Uterus (tissue), 4 donors: ENCODE data around the gene PRKAA2. TPM values are rescaled to one million over a fixed set of nuclear protein-coding genes. Genes with fewer than 3 reads are reported as not detected.

ENCODE experiments used
- DNase-seq, 2 donors: peaks; one replicate each; pipeline ENCODE4 v3.0.0-alpha.2; 2019 to 2020
- H3K27ac ChIP-seq, 2 donors: fragments of 200-600 bp; sonication (generic); 1 replicate in 1 of 2; 2 replicates in 1 of 2; pipeline ENCODE4 v1.5.1; 2016 to 2018
- H3K27me3 ChIP-seq, 2 donors: fragments of 200-600 bp; sonication (generic); one replicate each; pipeline ENCODE4 v1.5.1; 2018 to 2019; ENCODE audit warnings: control low read depth in 1 of 2
- H3K36me3 ChIP-seq, 2 donors: fragments of 200-600 bp; sonication (generic); one replicate each; pipeline ENCODE4 v1.5.1; 2019; ENCODE audit warnings: control low read depth in 1 of 2
- H3K4me1 ChIP-seq, 2 donors: fragments of 200-600 bp; sonication (generic); one replicate each; pipeline ENCODE4 v1.5.1; 2018 to 2019; ENCODE audit warnings: control low read depth in 1 of 2
- H3K4me3 ChIP-seq, 2 donors: fragments of 200-600 bp; sonication (generic); 1 replicate in 1 of 2; 2 replicates in 1 of 2; pipeline ENCODE4 v1.5.1; 2018 to 2019; ENCODE audit warnings: mild to moderate bottlenecking in 1 of 2
- H3K9me3 ChIP-seq, 2 donors: fragments of 200-600 bp; sonication (generic); one replicate each; pipeline ENCODE4 v1.5.1; 2019; ENCODE audit warnings: control low read depth in 1 of 2
- CTCF ChIP-seq, 4 experiments: fragments of 200-600 bp in 2 of 4; fragments of 450-650 bp in 2 of 4; sonication (generic) in 2 of 4; IDR thresholded peaks; one replicate each; pipeline ENCODE4 v1.5.1; 2016 to 2019; ENCODE audit warnings: antibody characterized with exemption in 4 of 4, mild to moderate bottlenecking in 2 of 4, moderate library complexity in 1 of 4
- POLR2A ChIP-seq, 2 donors: fragments of 450-650 bp; IDR thresholded peaks; one replicate each; pipeline ENCODE4 v1.6.1; 2016; ENCODE audit warnings: antibody characterized with exemption in 2 of 2, mild to moderate bottlenecking in 1 of 2, moderate library complexity in 1 of 2
- intact Hi-C: fragments of 100-400 bp; cut with DNase I; formaldehyde crosslinking; loops from one replicate; pipeline ENCODE4 v1.15.1; 2023; ENCODE audit warnings: low total_unique reads
- total RNA-seq, 4 donors: library from RNA; depleted of rRNA in 3 of 4; stranded (reverse); fragments of >200 nt in 3 of 4; gene quantifications; one replicate each; pipeline versions ENCODE4 v1.1.0 to v1.2.4, GENCODE V29; 2014 to 2023
- donor health status: DM: yes; HTN: yes; CAD: no.

Gene PRKAA2
- total RNA-seq, 4 donors from 2014 or later: 2.8 to 10.0 (median 7.4) TPM

- H3K9me3 ChIP-seq: no peaks in the 10 kb centered on the region
- intact Hi-C loops: no loop called here
- no peak overlapping the region for H3K27ac ChIP-seq
- H3K4me1 ChIP-seq: no peaks in the 10 kb centered on the region
- H3K27me3 ChIP-seq: no peaks in the 10 kb centered on the region
- no peaks in the 10 kb centered on the region for H3K36me3 ChIP-seq
- no peak overlapping the region for H3K4me3 ChIP-seq
- DNase-seq: no peak
- TF ChIP-seq POLR2A (IDR thresholded peaks at IDR 0.05): no peak
- TF ChIP-seq CTCF (IDR thresholded peaks at IDR 0.05): no peak
These were observed 10.1 kb upstream of the PRKAA2 start for GRCh38 chr1:56634981-56635380.

- TF ChIP-seq CTCF (IDR thresholded peaks at IDR 0.05) (no peak), POLR2A (IDR thresholded peaks at IDR 0.05) (no peak)
- no peaks in the 10 kb centered on the region for H3K9me3 ChIP-seq
- H3K4me1 ChIP-seq: no peaks in the 10 kb centered on the region
- no peak for DNase-seq
- no peak overlapping the region for H3K27ac ChIP-seq
- no peaks in the 10 kb centered on the region for H3K36me3 ChIP-seq
- no peaks in the 10 kb centered on the region for H3K27me3 ChIP-seq
- intact Hi-C loops: no loop called here
- H3K4me3 ChIP-seq: no peak overlapping the region
These were observed 6.9 kb upstream of the PRKAA2 start for GRCh38 chr1:56638248-56638647.

GRCh38 chr1:56639211-56639610, 5.9 kb upstream of the PRKAA2 start:
- Histone ChIP-seq H3K27ac (no peak overlapping the region), H3K4me1 (no peaks in the 10 kb centered on the region), H3K9me3 (no peaks in the 10 kb centered on the region), H3K27me3 (no peaks in the 10 kb centered on the region), H3K36me3 (no peaks in the 10 kb centered on the region), H3K4me3 (no peak overlapping the region)
- intact Hi-C loops: no loop called here
- TF ChIP-seq CTCF (IDR thresholded peaks at IDR 0.05) (no peak), POLR2A (IDR thresholded peaks at IDR 0.05) (no peak)
- no peak for DNase-seq

GRCh38 chr1:56643661-56644060, 1.5 kb upstream of the PRKAA2 start:
- no peak for TF ChIP-seq POLR2A (IDR thresholded peaks at IDR 0.05)
- no peak for TF ChIP-seq CTCF (IDR thresholded peaks at IDR 0.05)
- no peak overlapping the region for H3K4me3 ChIP-seq

GRCh38 chr1:56644064-56644918, 823 bp upstream of the PRKAA2 start:
- no peak for DNase-seq
- H3K9me3 ChIP-seq: no peaks in the 10 kb centered on the region
- no peaks in the 10 kb centered on the region for H3K4me1 ChIP-seq
- TF ChIP-seq POLR2A (IDR thresholded peaks at IDR 0.05) (no peak), CTCF (IDR thresholded peaks at IDR 0.05) (no peak)
- intact Hi-C loops: no loop called here
- H3K36me3 ChIP-seq: no peaks in the 10 kb centered on the region
- no peaks in the 10 kb centered on the region for H3K27me3 ChIP-seq
- H3K4me3 ChIP-seq: peak overlapping the region; percentile 44 to 68
- peak overlapping the region; percentile 50 to 71 for H3K27ac ChIP-seq

More at GRCh38 chr1:56643661-56644060, 1.5 kb upstream of the PRKAA2 start:
- H3K9me3 ChIP-seq: no peaks in the 10 kb centered on the region
- H3K27me3 ChIP-seq: no peaks in the 10 kb centered on the region
- intact Hi-C loops: no loop called here
- H3K27ac ChIP-seq: no peak overlapping the region
- no peaks in the 10 kb centered on the region for H3K36me3 ChIP-seq
- no peak for DNase-seq
- H3K4me1 ChIP-seq: no peaks in the 10 kb centered on the region
